Stimulated activated effector memory CD8-positive, alpha-beta T cell treated with anti-CD3 and anti-CD28 coated beads, Interleukin-12 subunit alpha, Interleukin-12 subunit beta, amount 100 ng/mL, for 72 hours (primary cell): ENCODE measurements around the gene NUDT8.
"Not testable (repeated sequence)": the region's sequence is repeated elsewhere in the genome, so short reads cannot be mapped to it uniquely, and the experiment has no call there.

Experiments used
- ATAC-seq: fragments of 150-1000 bp; cut with Tn5 transposase; 2 replicates; pipeline ENCODE4 v1.10.0; 2021
- DNase-seq, 2 donors: peaks; one replicate each; pipeline ENCODE4 v3.0.0; 2021 to 2022; ENCODE audit warnings: low spot score in 2 of 2
- H3K27ac Mint-ChIP-seq: one replicate; pipeline ENCODE4 v1.8.0; 2022; ENCODE audit warnings: mild to moderate bottlenecking, mixed read lengths
- H3K36me3 Mint-ChIP-seq: one replicate; pipeline ENCODE4 v1.8.0; 2022; ENCODE audit warnings: mild to moderate bottlenecking, mixed read lengths
- H3K4me1 Mint-ChIP-seq: one replicate; pipeline ENCODE4 v1.8.0; 2022; ENCODE audit warnings: mixed read lengths
- H3K4me3 Mint-ChIP-seq: one replicate; pipeline ENCODE4 v1.8.0; 2022; ENCODE audit warnings: mild to moderate bottlenecking, mixed read lengths
- H3K9me3 Mint-ChIP-seq: one replicate; pipeline ENCODE4 v1.8.0; 2022; ENCODE audit warnings: mixed read lengths

The NUDT8 gene

GRCh38 chr11:67605231-67606011 is 24.3 kb downstream of the NUDT8 start:
- Mint-ChIP-seq H3K4me1 (peaks cover 36% of the 10 kb centered on the region), H3K9me3 (no peaks in the 10 kb centered on the region), H3K27ac (peak overlapping the region; percentile 63), H3K4me3 (peak overlapping the region; percentile 85), H3K36me3 (peaks cover 29% of the 10 kb centered on the region)
- no peak for DNase-seq
- ATAC-seq = no peak

DNA sequence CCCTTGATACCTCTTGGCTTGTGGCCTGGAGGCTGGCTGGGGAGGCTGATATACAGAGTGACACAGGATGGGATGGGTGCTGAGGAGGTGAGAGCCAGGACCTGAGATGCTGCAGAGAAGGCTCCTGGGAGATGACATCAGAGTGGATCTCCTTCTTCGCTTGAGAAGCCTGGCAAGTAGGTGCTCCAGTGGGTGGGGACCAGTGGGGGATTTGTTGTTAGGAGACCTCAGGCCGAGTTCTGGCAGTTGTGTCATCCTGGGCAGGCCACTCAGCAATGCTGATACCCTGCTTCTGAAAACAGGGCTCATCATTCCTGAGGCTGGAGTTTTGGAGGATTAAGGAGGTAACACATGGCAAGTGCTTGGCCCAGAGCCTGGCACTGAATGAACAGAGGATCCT is 24.9 kb downstream of the NUDT8 start:
- Mint-ChIP-seq H3K9me3 (no peaks in the 10 kb centered on the region), H3K4me3 (peak overlapping the region; percentile 10), H3K4me1 (peaks cover 42% of the 10 kb centered on the region), H3K27ac (peak overlapping the region; percentile 12), H3K36me3 (peaks cover 23% of the 10 kb centered on the region)
- DNase-seq = no peak
- ATAC-seq = no peak

DNA sequence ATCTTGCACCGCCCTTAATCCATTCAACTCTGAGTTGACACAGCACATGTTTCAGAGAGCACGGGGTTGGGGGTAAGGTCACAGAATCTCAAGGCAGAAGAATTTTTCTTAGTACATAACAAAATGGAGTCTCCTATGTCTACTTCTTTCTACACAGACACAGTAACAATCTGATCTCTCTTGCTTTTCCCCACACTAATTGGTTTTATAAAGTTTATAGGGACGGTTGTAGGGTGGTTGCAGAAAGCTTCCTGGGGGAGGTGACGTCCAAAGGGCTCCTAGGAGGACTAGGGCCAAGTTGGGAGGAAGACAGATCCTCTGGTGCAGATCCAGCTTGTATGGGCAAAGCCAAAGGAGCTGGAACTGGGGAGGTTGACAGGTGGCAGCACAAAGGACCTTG is 25.6 kb downstream of the NUDT8 start:
- ATAC-seq = not testable (repeated sequence)
- peak overlapping the region; percentile 10 for H3K4me3 Mint-ChIP-seq

DNA sequence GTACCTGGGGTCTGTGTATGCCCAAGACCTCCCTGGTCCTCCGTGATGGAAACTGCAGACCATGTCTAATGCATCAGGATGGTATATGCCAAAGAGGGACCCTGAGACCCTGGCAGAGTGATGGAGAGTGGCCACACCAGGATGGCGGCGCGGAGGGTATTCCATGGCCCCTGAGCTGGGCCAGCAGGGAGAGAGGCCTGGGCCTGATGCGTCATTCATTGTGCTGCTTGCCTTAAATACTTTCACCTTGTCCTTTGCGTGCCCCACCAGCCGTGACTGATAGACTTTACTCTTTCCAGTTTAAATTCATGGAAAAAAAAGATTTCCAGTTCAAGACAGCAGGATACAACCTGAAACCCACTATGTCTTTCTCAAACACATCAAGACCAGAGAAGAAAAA is 28.6 kb downstream of the NUDT8 start:
- H3K27ac Mint-ChIP-seq = no peak overlapping the region
- no peak overlapping the region for H3K4me3 Mint-ChIP-seq
- ATAC-seq (no peak), DNase-seq (no peak)
- peaks cover 25% of the 10 kb centered on the region for H3K4me1 Mint-ChIP-seq
- no peaks in the 10 kb centered on the region for H3K9me3 Mint-ChIP-seq
- H3K36me3 Mint-ChIP-seq = no peaks in the 10 kb centered on the region

More for the DNA sequence above, 25.6 kb downstream of the NUDT8 start:
- not testable (repeated sequence) for DNase-seq, H3K9me3 Mint-ChIP-seq
- Mint-ChIP-seq H3K36me3 (peaks cover 16% of the 10 kb centered on the region), H3K4me1 (peaks cover 45% of the 10 kb centered on the region), H3K27ac (peak overlapping the region; percentile 12)

DNA sequence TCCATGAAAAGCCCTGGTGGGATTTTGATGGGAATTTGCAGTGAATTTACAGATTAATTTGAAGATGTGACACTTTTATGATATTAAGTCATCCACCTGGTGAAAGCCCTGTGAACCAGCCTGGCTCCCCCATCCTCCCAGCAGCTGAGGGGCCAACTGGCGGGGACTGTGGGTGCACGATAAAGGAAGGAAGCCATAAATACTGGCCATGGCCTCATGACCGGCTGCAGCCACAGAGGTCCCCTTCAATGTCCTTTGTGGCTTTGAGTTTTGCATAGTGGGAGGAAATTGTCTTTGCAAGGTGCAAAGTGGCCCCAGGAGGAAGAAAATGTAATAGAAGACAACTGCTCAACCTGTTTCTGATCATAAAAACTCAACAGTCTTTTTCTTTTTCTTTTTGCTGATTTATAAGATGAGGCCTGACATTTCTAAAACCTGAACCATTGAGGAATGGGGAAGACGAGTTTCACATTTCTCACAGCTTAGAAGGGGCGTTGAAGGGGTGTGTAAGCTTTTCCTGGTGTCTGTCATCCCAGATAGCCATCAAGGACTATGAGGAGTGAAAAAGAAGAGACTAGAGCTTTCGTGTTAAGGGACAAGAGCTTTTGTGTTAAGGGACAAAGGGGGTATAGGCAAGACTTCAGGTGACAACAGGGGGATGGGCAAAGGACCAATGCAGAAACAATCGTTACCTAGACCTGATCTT is 29.3 kb downstream of the NUDT8 start:
- Mint-ChIP-seq H3K36me3 (no peaks in the 10 kb centered on the region), H3K4me1 (peaks cover 19% of the 10 kb centered on the region), H3K9me3 (no peaks in the 10 kb centered on the region), H3K27ac (no peak overlapping the region), H3K4me3 (no peak overlapping the region)
- ATAC-seq = no peak
- DNase-seq = no peak

- no peak for ATAC-seq
- Mint-ChIP-seq H3K4me3 (no peak overlapping the region), H3K9me3 (no peaks in the 10 kb centered on the region), H3K36me3 (no peaks in the 10 kb centered on the region), H3K27ac (no peak overlapping the region), H3K4me1 (peaks cover 17% of the 10 kb centered on the region)
- no peak for DNase-seq
These were observed 30.6 kb downstream of the NUDT8 start for GRCh38 chr11:67599149-67599548.

GRCh38 chr11:67597963-67598362 is 31.8 kb downstream of the NUDT8 start:
- H3K4me3 Mint-ChIP-seq, H3K27ac Mint-ChIP-seq, H3K36me3 Mint-ChIP-seq, ATAC-seq, DNase-seq, H3K9me3 Mint-ChIP-seq: not testable (repeated sequence)
- H3K4me1 Mint-ChIP-seq = peaks cover 17% of the 10 kb centered on the region

GRCh38 chr11:67597458-67597857 is 32.3 kb downstream of the NUDT8 start:
- H3K4me3 Mint-ChIP-seq, H3K36me3 Mint-ChIP-seq, ATAC-seq, H3K27ac Mint-ChIP-seq, H3K9me3 Mint-ChIP-seq, DNase-seq: not testable (repeated sequence)
- peaks cover 17% of the 10 kb centered on the region for H3K4me1 Mint-ChIP-seq

GRCh38 chr11:67596753-67597300 is 32.9 kb downstream of the NUDT8 start:
- no peak overlapping the region for H3K4me3 Mint-ChIP-seq
- H3K4me1 Mint-ChIP-seq = peaks cover 17% of the 10 kb centered on the region
- H3K9me3 Mint-ChIP-seq = no peaks in the 10 kb centered on the region
- DNase-seq = no peak
- H3K36me3 Mint-ChIP-seq = no peaks in the 10 kb centered on the region
- no peak for ATAC-seq
- no peak overlapping the region for H3K27ac Mint-ChIP-seq

DNA sequence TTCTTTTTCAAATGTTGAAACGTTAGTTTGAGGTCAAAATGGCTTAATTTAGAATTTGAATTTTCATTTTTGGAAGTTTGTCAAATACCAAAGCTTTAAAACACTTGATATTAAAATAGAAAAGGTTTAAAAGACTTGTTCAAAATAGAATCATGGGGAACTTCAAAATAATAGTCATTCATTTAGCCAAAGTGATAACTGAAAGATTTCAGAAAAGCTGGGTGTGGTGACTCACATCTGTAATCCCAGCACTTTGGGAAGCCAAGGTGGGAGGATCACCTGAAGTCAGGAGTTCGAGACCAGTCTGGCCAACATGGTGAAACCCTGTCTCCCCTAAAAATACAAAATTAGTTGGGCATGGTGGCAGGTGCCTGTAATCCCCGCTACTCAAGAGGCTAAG is 35.3 kb downstream of the NUDT8 start:
- ATAC-seq = no peak
- DNase-seq = no peak
- Mint-ChIP-seq H3K27ac (no peak overlapping the region), H3K36me3 (no peaks in the 10 kb centered on the region), H3K4me3 (no peak overlapping the region), H3K9me3 (no peaks in the 10 kb centered on the region), H3K4me1 (peaks cover 2% of the 10 kb centered on the region)

DNA sequence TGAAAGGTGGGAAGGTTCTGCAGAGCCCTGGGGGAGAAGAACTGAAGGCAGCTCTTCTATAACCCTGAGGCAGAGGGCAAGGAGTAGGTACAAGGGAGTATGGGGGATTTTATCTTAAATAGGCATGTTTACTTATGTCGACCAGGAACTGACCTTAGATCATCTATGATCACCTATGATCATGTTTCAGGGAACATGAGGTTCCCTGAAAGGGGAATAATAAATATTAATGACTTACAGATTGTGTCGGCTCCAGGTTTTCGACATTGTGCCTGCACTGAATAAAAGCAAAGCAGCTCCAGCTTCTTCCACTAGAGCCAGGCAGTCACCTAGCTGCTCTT is 36.2 kb downstream of the NUDT8 start:
- H3K9me3 Mint-ChIP-seq = no peaks in the 10 kb centered on the region
- H3K27ac Mint-ChIP-seq = peak overlapping the region; percentile 52
- H3K36me3 Mint-ChIP-seq = no peaks in the 10 kb centered on the region
- no peak for ATAC-seq
- no peak overlapping the region for H3K4me3 Mint-ChIP-seq
- no peak for DNase-seq
- H3K4me1 Mint-ChIP-seq = no peaks in the 10 kb centered on the region

GRCh38 chr11:67592880-67593564 is 36.7 kb downstream of the NUDT8 start:
- peak overlapping the region; percentile 30 for H3K27ac Mint-ChIP-seq
- H3K9me3 Mint-ChIP-seq = no peaks in the 10 kb centered on the region
- no peaks in the 10 kb centered on the region for H3K36me3 Mint-ChIP-seq
- DNase-seq (no peak), ATAC-seq (no peak)
- no peak overlapping the region for H3K4me3 Mint-ChIP-seq
- peaks cover 2% of the 10 kb centered on the region for H3K4me1 Mint-ChIP-seq

- H3K4me3 Mint-ChIP-seq, DNase-seq, ATAC-seq, H3K9me3 Mint-ChIP-seq: not testable (repeated sequence)
- H3K4me1 Mint-ChIP-seq = peaks cover 36% of the 10 kb centered on the region
- H3K36me3 Mint-ChIP-seq = peaks cover 31% of the 10 kb centered on the region
- peak overlapping the region; percentile 63 for H3K27ac Mint-ChIP-seq
These were observed 40.8 kb downstream of the NUDT8 start for GRCh38 chr11:67588899-67589415.

GRCh38 chr11:67588136-67588503 is 41.6 kb downstream of the NUDT8 start:
- ATAC-seq (no peak), DNase-seq (no peak)
- no peak overlapping the region for H3K4me3 Mint-ChIP-seq
- H3K27ac Mint-ChIP-seq = peak overlapping the region; percentile 91
- peaks cover 31% of the 10 kb centered on the region for H3K36me3 Mint-ChIP-seq
- H3K4me1 Mint-ChIP-seq = peaks cover 41% of the 10 kb centered on the region
- H3K9me3 Mint-ChIP-seq = peaks cover 6% of the 10 kb centered on the region

DNA sequence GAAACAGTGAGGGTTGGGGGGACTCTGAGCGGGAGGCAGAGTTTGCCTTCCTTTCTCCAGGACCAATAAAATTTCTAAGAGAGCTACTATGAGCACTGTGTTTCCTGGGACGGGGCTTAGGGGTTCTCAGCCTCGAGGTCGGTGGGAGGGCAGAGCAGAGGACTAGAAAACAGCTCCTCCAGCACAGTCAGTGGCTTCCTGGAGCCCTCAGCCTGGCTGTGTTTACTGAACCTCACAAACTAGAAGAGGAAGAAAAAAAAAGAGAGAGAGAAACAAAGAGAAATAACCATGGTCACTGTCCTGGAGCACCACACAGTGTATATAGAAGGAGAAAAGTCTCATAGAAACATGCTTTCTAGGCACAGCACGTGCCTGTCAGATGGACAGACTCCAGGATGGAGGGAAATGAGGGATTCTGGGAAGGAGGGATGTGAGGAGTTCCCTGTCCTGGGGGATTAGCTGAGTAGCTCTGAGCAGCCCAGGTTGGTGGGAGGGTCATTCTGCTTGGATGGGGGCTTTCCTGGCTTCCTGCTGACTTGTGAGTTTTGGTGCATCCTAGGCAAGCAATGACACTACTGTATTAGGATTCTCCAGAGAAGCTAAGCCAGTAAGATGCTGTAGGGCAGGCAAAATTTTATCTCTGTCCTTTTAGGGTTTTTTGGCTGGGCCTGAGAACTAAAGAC is 43.0 kb downstream of the NUDT8 start:
- no peak for ATAC-seq

More for the DNA sequence above, 43.0 kb downstream of the NUDT8 start:
- peak overlapping the region; percentile 91 for H3K27ac Mint-ChIP-seq
- H3K4me3 Mint-ChIP-seq = no peak overlapping the region
- peaks cover 31% of the 10 kb centered on the region for H3K36me3 Mint-ChIP-seq
- H3K4me1 Mint-ChIP-seq = peaks cover 52% of the 10 kb centered on the region
- no peak for DNase-seq
- peaks cover 6% of the 10 kb centered on the region for H3K9me3 Mint-ChIP-seq
